Osteocyte (in vitro differentiated cells): Measurements from ENCODE around the gene TOX4. TPM values are rescaled to one million over a fixed set of nuclear protein-coding genes. Genes with fewer than 3 reads are reported as not detected.

Source experiments
- DNase-seq: peaks from one replicate; pipeline ENCODE4 v3.0.0; 2021; ENCODE audit warnings: mixed read lengths; ENCODE audit not compliant: unreplicated experiment; ENCODE audit errors: extremely low spot score
- H3K27ac Mint-ChIP-seq: one replicate; pipeline ENCODE4 v1.8.0; 2021; ENCODE audit warnings: mild to moderate bottlenecking, mixed read lengths; ENCODE audit not compliant: unreplicated experiment
- H3K27me3 Mint-ChIP-seq: one replicate; pipeline ENCODE4 v1.8.0; 2021; ENCODE audit warnings: mixed read lengths; ENCODE audit not compliant: unreplicated experiment
- H3K36me3 Mint-ChIP-seq: one replicate; pipeline ENCODE4 v1.8.0; 2021; ENCODE audit warnings: mixed read lengths; ENCODE audit not compliant: unreplicated experiment
- H3K4me1 Mint-ChIP-seq: one replicate; pipeline ENCODE4 v1.8.0; 2021; ENCODE audit warnings: mixed read lengths; ENCODE audit not compliant: unreplicated experiment
- H3K4me3 Mint-ChIP-seq: one replicate; pipeline ENCODE4 v1.8.0; 2021; ENCODE audit warnings: mild to moderate bottlenecking, moderate library complexity, mixed read lengths; ENCODE audit not compliant: unreplicated experiment
- H3K9me3 Mint-ChIP-seq: one replicate; pipeline ENCODE4 v1.8.0; 2021; ENCODE audit warnings: mixed read lengths; ENCODE audit not compliant: unreplicated experiment
- CTCF ChIP-seq: fragments of 200-600 bp; sonication (generic); IDR thresholded peaks from 2 replicates; pipeline ENCODE4 v1.5.0; 2021; ENCODE audit warnings: antibody characterized with exemption, mild to moderate bottlenecking, moderate library complexity
- total RNA-seq: library from RNA; stranded (reverse); gene quantifications from 2 replicates; pipeline ENCODE4 v1.2.1, GENCODE V29; 2021

TOX4 gene
- total RNA-seq, 1 donor from 2014 or later = 78.8 TPM

- DNase-seq = no peak
- Mint-ChIP-seq H3K4me3 (no peak overlapping the region), H3K27ac (no peak overlapping the region), H3K9me3 (no peaks in the 10 kb centered on the region), H3K27me3 (peaks cover 2% of the 10 kb centered on the region), H3K4me1 (peaks cover 12% of the 10 kb centered on the region), H3K36me3 (peaks cover 16% of the 10 kb centered on the region)
- TF ChIP-seq CTCF = no peak
These were observed 46.2 kb downstream of the TOX4 start for GRCh38 chr14:21523203-21523602.

GRCh38 chr14:21524575-21525490 lies 47.8 kb downstream of the TOX4 start:
- Mint-ChIP-seq H3K9me3 (no peaks in the 10 kb centered on the region), H3K27ac (no peak overlapping the region), H3K27me3 (peaks cover 13% of the 10 kb centered on the region), H3K4me3 (peak overlapping the region; percentile 86), H3K36me3 (peaks cover 16% of the 10 kb centered on the region), H3K4me1 (peaks cover 12% of the 10 kb centered on the region)
- TF ChIP-seq CTCF = no peak
- no peak for DNase-seq

GRCh38 chr14:21525571-21525961 lies 48.6 kb downstream of the TOX4 start:
- no peak overlapping the region for H3K27ac Mint-ChIP-seq

GRCh38 chr14:21525962-21526671 lies 49.1 kb downstream of the TOX4 start, which contains the start of gene SALL2:
TSS of gene SALL2 (minus strand) at chr14:21526346. CDS start at chr14:21526127, 219 bp downstream.
- H3K9me3 Mint-ChIP-seq = no peaks in the 10 kb centered on the region
- peak within 1 kb of the TSS; percentile 50 for H3K27ac Mint-ChIP-seq
- DNase-seq = no peak
- TF ChIP-seq CTCF = no peak
- H3K4me1 Mint-ChIP-seq = peaks cover 12% of the 10 kb centered on the region
- H3K4me3 Mint-ChIP-seq = peak within 1 kb of the TSS; percentile 86
- peaks cover 18% of the 10 kb centered on the region for H3K27me3 Mint-ChIP-seq
- H3K36me3 Mint-ChIP-seq = peaks cover 16% of the 10 kb centered on the region

More at GRCh38 chr14:21525571-21525961, 48.6 kb downstream of the TOX4 start:
- no peak for DNase-seq
- H3K36me3 Mint-ChIP-seq = peaks cover 16% of the 10 kb centered on the region
- H3K4me1 Mint-ChIP-seq = peaks cover 12% of the 10 kb centered on the region
- no peak for TF ChIP-seq CTCF
- peaks cover 15% of the 10 kb centered on the region for H3K27me3 Mint-ChIP-seq
- no peaks in the 10 kb centered on the region for H3K9me3 Mint-ChIP-seq
- H3K4me3 Mint-ChIP-seq = peak overlapping the region; percentile 86
